Stimulated activated CD4-positive, alpha-beta T cell treated with anti-CD3 and anti-CD28 coated beads, TNF-alpha, amount 100 ng/mL, for 4 hours (primary cell): Measurements from ENCODE around the gene FCN2.

Source experiments
- DNase-seq, 3 experiments: peaks; one replicate each; pipeline ENCODE4 v3.0.0-alpha.2; 2020; ENCODE audit warnings: low read depth in 3 of 3

Gene FCN2

DNA sequence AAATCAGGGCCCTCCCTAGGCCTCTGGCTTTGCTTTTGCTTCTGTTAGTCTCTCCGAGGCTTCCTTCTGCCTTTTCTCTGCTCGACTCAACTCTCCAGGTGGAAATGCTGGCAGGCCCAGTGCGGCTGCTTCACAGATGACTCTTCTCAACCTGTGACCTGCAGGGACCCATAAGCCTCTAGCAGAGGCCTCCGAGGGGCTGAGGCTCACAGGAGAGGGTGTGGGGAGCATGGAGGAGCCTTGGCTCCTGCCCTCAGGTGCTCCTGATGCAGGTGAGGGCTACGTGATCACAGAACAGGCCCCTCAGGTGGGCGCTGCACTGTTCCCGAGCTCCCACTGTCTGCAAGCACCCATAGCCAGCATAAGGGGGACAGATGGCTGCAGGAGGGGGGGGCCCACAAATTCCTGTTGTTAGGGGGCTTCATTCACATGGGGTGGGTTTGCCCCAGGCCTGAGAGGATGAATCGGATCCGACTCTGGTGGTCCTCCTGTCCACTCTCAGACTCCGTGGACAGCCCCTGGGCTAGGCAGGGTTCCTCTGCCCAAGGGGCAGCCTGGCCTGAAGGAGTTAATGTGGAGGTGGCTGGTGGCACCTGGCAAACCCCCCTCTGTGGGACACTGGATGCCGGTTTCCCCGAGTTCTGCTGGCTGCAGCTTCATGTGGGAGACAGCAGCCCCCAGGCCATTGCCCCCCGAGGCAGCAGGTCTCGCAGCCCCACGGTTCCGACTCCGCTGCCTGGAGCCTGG, 10.9 kb upstream of the FCN2 start:
- no peak for DNase-seq

GRCh38 chr9:134870301-134870694, 10.3 kb upstream of the FCN2 start:
- no peak for DNase-seq

DNA sequence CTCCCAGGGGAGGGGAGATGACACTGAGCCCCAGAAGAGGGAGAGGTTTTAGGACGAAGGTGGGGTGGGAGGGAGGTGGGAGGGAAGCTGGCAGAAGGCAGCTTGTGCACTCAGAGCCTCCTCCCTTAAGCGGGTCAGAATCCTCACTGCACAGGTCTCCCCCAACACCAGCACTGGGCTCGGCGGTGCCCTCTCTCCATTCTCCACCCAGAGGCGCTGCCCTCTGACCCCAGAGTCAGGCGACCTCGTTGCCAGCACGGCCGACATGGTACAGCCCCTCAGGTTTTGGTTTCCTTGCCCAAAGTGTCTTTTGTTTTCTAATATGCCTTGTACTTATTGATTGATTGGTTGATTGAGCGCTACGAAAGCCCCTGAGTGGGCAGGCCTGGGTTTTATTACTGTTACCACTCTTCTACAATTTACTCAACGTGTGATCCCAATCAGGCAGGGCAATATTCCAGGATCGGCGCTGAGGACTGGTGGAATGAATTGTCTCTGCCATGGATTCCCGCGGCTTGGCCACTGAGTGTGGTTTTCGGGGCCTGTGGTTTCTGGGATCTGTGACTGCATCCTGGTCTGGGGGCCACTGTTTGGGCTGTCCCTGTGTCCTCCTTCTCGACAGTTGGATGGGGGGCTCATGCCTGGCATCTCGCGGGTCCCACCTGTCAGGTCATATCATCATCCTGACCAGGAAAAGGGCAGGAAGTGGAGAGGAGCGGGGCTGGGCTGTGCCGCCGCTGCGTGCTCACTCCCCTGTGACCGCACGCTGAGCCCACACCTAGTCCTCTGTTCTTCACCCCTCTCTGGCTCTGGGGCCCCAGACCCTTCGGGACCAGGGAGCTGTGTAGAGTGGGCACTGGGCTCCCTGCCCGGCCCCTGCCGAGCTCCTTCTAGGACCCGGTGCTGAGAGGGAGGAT, 9.6 kb upstream of the FCN2 start:
- DNase-seq, result no peak

- no peak for DNase-seq
Observed at GRCh38 chr9:134871697-134872340, 8.8 kb upstream of the FCN2 start.

DNA sequence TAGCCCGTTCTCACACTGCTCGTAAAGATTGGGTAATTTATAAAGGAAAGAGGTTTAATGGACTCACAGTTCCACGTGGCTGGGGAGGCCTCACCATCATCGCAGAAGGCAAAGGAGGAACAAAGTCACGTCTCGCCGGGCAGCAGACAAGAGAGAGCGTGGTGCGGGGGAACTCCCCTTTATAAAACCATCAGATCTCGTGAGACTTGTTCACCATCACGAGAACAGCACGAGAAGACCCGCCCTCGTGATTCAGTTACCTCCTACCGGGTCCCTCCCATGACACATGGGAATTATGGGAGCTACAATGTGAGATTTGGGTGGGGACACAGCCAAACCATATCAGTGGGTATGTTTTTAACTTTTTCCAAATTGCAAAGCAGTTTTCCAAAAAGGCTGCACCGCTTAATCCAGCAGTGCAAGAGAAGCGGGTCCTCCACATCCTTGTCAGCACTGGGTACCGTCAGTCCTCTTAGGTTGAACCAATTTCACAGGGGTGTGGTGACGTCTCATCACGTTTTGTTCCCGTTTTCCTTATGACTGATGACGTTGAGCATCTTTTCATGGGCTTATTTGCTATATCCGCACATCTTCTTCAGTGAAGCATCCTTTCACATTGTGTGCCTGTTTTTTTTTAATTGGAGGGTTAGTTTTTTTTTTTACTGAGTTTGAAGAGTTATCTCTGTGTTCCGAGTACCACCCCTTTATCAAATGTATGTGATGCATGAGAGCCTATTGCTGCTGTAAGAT, 8.0 kb upstream of the FCN2 start:
- no peak for DNase-seq

DNA sequence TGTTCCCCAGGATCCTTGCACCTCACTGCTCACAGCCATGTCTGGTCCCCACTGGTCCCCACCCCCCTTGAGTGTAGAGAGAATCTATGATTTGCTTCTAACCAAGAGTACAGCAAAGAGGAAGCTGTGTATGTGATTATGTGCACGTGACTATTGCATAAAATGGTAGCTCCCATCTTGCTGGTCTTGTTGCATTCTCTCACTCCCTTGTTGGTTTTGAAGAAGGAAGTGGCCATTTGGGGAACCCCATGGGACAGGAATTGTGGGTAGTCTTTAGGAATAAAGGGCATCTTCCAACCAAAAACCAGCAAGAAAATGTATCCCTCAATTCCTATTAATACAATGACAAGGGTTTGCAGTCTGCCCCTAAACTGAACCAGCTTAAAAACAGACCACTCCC, 5.2 kb upstream of the FCN2 start:
- no peak for DNase-seq

DNA sequence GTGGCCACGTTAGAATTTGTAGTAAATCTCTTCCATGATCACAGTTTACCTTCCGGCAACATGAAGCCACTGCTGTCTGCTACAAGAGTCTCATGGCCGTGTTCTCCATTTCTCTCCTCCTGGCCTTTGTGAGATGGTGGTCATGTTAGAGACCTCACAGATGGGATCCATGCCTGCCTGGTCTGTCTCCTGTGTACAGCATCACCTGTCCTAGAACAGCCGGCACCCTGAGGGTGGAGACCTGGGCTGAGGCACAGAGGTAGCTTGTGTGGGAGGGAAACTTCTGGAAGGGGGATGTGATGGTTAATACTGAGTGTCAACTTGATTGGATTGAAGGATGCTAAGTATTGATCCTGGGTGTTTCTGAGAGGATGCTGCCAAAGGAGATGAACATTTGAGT, 3.1 kb upstream of the FCN2 start:
- no peak for DNase-seq

DNA sequence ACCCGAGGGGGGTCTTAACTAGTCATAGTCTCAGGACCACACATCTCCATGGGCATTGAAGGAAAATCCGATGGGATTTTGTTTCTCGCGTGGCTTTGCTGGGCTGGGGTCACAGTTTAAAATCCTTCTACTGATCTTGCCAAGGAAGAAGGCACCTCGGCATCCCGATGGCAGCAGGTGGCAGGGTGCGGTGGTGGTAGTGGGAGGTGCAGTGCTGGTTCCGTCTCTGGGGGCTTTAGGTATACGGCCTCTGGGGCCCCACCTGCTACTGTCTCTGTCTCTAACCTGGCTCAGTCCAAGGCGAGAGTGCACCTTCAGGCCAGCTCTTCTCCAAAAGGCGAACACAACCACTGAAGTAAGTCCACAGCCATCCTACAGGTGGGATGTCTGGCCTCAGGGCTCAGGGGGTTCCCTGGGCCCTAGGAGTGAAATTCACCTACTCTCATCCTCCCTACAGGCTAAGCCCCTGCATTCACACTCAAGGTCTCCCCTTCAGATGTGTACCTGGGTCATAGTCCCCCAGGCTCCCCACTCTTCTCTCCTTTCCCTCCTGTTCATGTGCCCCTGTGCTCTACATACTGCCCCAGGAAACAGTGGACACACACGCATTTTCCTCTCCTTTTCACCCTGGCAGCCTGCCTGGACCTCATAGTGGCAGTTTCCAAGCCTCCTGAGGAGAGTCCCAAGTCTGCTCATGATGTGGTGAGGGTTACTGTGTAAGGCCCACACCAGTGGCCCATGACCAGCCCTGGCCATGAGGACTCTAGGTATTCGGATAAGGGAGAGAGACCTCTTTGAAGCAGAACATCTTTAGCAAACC, 736 bp upstream of the FCN2 start:
- DNase-seq, result no peak

DNA sequence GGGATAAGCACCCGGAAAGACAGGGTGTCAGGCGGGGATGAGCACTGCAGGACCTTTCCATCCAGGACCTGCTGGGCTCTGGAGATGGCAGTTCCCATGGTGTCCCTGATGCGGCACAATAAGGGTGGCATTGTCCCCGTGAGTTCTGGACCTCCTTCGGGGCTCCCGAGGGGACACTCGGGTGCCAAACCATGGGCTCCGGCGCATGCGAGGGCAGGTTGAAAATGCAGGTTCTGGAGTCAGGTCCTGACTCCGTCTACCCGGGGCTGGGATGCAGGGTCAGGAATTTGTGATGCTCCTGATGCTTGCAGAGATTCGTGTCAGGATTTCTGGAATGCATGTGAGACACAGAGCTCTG, 682 bp downstream of the FCN2 start:
- no peak for DNase-seq

- no peak for DNase-seq
Observed at GRCh38 chr9:134882204-134882785, 1.7 kb downstream of the FCN2 start.

- no peak for DNase-seq
Observed at GRCh38 chr9:134883040-134883782, 2.6 kb downstream of the FCN2 start.

GRCh38 chr9:134884492-134884891, 3.9 kb downstream of the FCN2 start:
- no peak for DNase-seq

- DNase-seq, result no peak
Observed at GRCh38 chr9:134885001-134885678, 4.5 kb downstream of the FCN2 start.

DNA sequence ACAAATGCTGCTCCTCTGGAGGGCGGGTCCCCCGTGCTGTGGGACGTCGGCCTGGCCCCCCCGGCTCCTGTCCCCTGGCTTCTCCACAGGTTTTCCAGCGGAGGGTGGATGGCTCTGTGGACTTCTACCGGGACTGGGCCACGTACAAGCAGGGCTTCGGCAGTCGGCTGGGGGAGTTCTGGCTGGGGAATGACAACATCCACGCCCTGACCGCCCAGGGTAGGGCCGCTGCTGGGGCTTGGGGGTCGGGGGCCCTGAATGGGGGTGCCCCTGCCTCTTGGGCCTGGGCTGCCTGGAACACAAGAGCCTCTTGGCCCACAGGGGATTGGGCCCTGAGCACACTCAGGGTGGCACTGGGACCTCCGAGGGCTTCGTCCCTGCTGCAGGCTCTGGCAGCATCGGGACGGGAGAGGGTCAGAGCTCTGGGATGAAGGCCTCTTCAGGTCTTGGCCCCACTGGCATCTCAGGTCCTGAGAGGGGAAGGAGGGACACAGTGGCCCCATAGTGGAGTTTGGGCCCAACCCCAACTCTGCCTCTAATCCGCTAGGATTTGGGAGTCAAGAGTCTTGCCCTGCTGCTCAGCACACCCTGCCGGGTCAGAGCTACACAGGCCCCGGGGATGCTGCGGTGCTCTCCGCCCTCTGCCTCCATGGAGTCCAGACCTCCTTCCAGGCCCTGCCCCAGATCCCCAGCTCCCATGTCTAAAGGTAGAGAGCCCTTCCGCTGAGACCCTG, 5.2 kb downstream of the FCN2 start:
- DNase-seq, result no peak

- DNase-seq, result no peak
Observed at GRCh38 chr9:134886413-134886913, 5.9 kb downstream of the FCN2 start.

GRCh38 chr9:134887219-134887618, 6.6 kb downstream of the FCN2 start:
- no peak for DNase-seq

DNA sequence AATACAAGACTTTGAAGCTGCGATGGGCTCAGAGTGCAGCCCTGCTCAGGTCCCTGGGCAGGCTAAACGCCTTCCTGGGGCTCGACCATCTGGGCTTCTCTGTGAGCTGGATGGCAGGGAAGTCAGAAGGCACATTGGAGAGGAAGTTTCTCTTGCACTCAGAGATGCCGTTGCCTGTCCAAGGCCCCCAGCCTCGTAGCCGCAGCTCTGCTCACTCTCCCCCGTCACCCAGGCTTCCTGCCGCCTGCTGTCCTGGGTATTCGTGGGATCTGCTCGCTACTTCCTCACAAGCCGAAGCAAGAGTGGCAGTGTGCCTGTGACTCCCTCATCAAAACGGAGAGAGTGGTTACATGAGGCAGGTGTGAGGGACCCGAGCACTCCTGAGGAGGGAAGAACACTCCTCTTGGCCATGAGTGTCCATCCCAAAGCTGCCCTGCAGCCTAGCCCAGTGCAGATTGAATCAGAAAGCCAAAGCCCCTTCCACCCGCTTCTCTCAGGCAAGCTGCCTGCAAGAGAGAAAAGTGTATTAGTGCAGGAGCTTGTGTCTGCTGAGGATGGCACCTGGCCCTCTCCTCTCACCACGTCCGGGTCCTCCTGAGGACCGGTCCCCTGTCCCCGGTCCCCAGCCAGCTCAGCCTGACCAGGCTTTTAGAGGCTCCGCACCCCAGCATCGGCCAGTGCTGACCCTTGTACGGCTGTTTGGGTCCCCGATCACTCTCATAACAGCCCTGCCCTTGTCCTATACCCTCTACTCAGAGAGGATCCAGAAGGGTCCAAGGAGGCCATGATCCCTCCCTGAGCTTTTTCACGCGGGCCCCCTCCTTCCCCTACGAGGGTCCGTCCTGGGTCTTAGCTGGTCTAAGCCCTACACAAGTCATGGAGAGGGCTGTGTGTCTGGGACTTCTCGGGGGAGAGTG, 7.3 kb downstream of the FCN2 start:
- DNase-seq, result no peak
